GM21786 (cell line): ENCODE results near the gene RBM3.

ENCODE experiments used
- ATAC-seq: cut with Tn5 transposase; IDR thresholded peaks from one replicate; pipeline ENCODE4 v1.9.1; 2021; ENCODE audit not compliant: unreplicated experiment

The RBM3 gene

GRCh38 chrX:48617542-48618340 is 43.5 kb downstream of the RBM3 start:
- no peak for ATAC-seq

DNA sequence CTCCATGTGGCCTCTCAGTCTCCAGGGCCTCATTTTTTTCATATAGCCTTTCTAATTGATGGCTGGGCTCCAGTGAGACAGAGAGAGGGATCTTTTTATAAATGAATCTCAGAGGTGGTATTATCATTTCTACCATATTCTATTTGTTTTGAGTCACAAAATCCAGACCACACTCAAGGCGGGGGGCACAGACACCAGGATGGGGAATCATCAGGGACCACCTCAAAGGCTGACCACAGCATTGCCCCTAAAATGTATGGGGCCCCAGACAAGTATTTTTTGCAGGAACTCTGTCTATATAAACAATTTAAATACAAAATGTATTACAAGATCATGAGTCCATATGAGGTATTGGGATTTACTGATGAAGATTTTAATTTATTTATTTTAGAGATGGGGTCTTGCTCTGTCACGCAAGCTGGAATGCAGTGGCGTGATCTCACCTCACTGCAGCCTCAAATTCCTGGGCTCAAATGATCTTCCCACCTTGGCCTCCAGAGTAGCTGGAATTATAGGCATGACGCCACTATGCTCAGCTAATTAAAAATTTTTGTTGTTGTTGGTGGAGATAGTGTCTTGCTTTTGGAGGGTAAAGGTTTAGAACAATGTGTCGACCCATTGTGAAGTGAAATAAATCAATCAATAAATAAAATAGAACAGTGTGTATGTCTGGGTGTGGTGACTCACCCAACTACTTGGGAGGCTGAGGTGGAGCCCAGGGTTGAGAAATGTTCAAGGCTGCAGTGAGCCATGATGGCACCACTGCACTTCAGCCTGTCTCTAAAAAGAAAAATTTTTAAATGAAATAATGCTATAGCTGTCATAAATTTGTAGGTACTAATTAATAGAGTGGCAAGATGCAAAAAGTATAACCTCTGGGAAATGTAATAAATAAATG is 52.4 kb downstream of the RBM3 start:
- no peak for ATAC-seq
